GM19468 (cell line): Measurements from ENCODE around the gene PRRG1.
"Not testable (repeated sequence)": the region's sequence is repeated elsewhere in the genome, so short reads cannot be mapped to it uniquely, and the experiment has no call there.

Experiments used
- ATAC-seq: cut with Tn5 transposase; IDR thresholded peaks from one replicate; pipeline ENCODE4 v1.9.1; 2021; ENCODE audit warnings: mild to moderate bottlenecking, moderate library complexity, moderate number of reproducible peaks; ENCODE audit not compliant: unreplicated experiment; ENCODE audit errors: extremely low read depth

Gene PRRG1

DNA sequence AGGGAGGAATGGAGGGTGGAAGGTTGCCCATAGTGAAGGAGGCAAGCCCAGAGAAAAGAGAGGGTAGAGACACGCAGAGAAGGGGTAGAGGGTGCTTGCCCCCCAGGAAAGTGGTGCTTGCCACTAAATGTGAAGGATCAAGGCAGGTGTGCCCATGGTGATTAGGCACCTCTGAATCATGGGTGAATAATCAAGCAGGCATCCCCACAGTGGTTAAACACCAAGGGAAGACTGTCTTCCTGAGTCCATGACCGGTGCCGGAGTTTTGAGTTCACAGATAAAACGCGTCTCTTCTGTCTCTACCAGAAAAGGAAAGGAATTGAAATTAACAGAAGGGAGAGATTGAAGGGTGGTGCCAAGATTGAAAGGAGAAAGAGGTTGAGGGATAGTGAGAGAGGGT, 111.1 kb downstream of the PRRG1 start:
- ATAC-seq: not testable (repeated sequence)

DNA sequence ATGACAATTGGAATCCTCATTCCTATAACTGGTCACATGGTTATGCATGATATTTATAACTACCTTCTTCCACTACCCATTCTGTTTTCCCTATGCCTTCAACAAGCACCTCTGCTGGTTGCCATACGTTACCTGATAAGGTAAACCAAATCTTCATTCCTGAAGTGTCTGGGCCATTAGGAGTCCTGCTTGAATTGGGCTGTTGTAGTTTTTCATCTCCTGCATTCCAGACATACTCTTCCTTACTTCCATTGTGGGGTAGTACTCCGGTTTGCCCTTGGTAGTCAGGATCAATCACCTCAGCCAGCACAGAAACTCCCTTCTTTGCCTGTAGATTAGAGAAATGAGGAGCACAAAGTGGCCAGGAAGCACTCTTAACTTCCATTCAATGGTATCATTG, 113.2 kb downstream of the PRRG1 start:
- ATAC-seq: no peak

DNA sequence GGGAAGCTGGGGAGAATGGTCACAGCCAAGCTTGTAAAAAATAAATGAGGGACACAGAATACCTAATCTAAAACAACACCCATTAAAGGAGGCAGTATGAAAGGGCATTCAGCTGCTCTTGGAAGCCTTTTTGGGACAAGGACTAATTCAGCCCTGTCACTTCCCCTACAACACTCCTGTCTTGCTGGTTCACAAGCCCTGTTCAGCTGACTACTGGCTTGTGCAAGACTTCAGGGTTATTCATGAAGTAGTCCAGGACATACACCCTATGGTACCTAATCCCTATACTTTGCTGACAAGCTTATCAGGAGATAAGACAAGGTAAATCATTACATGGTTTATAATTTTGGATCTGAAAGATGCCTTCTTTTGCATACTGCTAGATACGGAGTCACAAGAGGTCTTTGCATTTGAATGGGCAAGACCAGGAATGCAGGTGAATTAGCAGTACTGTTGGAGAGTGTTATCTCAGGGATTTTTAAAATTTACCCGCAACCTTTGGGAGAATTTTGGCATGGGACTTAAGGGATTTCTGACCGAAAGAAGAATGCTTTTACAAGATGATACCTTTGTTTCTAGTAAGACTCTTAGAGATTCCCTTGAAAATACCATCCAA, 119.1 kb downstream of the PRRG1 start:
- no peak for ATAC-seq

DNA sequence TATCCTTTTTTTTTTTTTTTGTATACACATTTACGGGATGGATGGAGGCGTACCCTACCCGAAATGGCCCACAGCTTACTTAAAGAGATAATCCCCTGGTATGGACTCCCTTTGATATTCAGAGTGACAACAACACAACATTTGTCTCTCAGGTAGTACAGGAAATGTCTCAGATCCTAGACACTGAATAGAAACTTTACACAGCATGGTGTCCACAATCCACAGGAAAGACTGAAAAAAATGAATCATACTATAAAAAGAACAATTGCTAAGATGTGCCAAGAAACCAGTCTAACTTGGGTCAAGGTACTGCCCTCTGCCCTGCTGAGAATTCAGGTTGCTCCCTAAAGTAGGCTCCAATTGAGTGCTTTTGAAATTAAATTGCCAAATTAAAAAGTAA, 121.5 kb downstream of the PRRG1 start:
- ATAC-seq: no peak

GRCh38 chrX:37472836-37473235, 123.7 kb downstream of the PRRG1 start:
- ATAC-seq: no peak

GRCh38 chrX:37474478-37474877, 125.3 kb downstream of the PRRG1 start:
- ATAC-seq: no peak

GRCh38 chrX:37476571-37477170, 127.5 kb downstream of the PRRG1 start:
- no peak for ATAC-seq

- ATAC-seq: not testable (repeated sequence)
Measured at GRCh38 chrX:37484335-37484734, 135.2 kb downstream of the PRRG1 start.

DNA sequence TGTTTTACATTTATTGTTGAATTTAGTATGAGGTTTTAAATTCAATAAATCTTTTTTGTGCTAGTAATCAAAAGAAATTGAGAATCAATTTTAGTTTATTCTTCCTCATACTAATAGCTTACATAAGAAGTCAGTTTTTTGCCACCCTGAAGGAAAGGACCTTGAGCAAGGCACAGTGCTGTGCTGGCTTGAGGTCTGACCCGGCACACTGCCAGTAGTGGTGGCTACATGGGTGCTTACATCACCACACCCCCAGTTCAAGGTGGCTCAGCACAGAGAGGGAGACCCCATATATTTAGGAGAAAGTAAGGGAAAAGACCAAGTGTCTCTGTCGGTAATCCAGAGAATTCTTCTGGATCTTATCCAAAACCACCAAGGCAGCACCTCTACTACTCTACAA, 136.3 kb downstream of the PRRG1 start:
- ATAC-seq: no peak

DNA sequence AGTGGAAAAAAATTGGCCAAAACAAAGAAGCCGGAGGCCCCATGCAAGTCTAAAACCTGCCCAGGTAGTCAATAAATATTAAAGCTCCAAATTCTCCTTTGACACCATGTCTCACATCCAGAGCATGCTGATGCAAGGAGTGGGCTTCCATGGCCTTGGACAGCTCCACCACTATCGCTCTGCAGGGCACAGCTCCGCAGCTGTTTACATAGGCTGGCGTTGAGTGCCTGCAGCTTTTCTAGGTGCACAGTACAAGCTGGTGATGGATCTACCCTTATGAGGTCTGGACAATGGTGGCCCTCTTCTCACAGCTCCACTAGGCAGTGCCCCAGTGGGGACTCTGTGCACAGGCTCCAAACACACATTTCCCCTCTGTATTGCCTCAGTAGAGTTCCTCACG, 138.1 kb downstream of the PRRG1 start:
- no peak for ATAC-seq

DNA sequence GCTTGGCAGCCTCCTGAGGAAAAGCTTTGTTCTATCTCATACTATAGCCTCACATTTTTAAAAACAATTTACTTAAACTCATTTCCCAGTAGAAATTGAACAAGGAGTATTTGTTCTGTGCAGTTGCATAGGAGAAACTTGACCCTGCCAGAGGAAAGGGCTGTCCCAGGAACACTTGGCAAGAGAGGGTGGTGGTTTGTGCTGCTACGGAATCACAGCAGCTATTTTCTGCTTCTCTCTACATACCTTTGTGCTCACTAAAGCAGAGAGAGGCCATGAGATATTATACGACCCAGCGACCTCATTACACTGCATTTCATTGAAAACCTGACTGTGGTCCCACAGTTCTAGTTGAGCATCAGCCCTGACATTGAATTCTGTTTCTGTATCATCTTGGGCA, 139.2 kb downstream of the PRRG1 start:
- ATAC-seq: no peak

GRCh38 chrX:37491686-37492085, 142.5 kb downstream of the PRRG1 start:
- ATAC-seq: no peak

- ATAC-seq: not testable (repeated sequence)
Measured at GRCh38 chrX:37495760-37496159, 146.6 kb downstream of the PRRG1 start.

GRCh38 chrX:37497126-37497525, 148.0 kb downstream of the PRRG1 start:
- not testable (repeated sequence) for ATAC-seq

GRCh38 chrX:37498323-37498722, 149.2 kb downstream of the PRRG1 start:
- ATAC-seq: not testable (repeated sequence)

- ATAC-seq: not testable (repeated sequence)
Measured at GRCh38 chrX:37499649-37500048, 150.5 kb downstream of the PRRG1 start.

- no peak for ATAC-seq
Measured at GRCh38 chrX:37504991-37505390, 155.8 kb downstream of the PRRG1 start.
